Endometrium (tissue), 2 donors: Measurements from ENCODE around the gene DCANP1.
A peak's percentile ranks its signal among the peaks of the same experiment; 100 is the strongest.

ENCODE experiments used
- FAIRE-seq: peaks from 2 replicates; lab custom pipeline; 2012; peaks lifted over from hg19 to GRCh38; lab: Jason Lieb, UNC
- donor health status: control.
- donor health status: control.

Gene DCANP1

GRCh38 chr5:135422419-135422818 is 24.7 kb downstream of the DCANP1 start:
- peak; percentile 90 for FAIRE-seq

DNA sequence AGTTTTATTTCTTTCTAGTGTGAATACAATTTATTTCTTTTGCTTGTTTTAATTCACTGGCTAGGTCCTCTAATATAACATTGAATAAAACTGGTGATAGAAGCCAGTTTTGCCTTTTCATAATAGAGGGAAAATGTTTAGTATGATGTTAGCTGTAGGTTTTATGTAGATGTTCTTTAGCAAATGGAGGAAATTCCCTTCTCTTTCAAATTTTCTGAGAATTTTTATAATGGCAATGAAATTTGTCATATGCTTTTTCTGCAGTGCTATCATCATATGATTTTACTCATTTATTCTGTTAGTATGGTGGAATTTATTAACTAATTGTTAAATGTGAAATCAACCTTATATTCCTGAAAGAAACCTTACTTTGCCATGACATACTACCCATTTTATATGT is 30.1 kb downstream of the DCANP1 start:
- no peak for FAIRE-seq

DNA sequence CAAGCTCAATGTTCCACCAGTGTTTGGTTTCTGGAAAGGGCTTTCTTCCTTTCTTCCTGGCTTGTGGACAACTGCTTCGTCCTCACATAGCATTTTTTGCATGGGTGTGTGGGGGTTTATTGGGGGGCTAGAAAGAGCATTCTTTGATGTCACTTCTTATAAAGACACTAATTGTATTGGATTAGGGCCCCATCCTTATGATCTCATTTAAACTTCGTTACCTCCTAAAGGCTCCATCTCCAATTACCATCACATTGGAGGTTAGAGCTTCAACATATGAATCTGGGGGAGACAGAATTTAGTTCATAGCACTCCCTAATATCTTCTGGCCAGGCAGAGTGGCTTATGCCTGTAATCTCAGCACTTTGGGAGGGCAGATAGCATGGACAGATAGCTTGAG is 42.1 kb downstream of the DCANP1 start:
- FAIRE-seq = no peak

- no peak for FAIRE-seq
Observed at GRCh38 chr5:135402031-135402430, 45.1 kb downstream of the DCANP1 start.

GRCh38 chr5:135400866-135401265 is 46.3 kb downstream of the DCANP1 start:
- FAIRE-seq = no peak

- no peak for FAIRE-seq
Observed at GRCh38 chr5:135399794-135400542, 47.2 kb downstream of the DCANP1 start.

- no peak for FAIRE-seq
Observed at GRCh38 chr5:135398855-135399793, 48.0 kb downstream of the DCANP1 start, which contains the start of gene MACROH2A1. TSS of gene MACROH2A1 (minus strand) at chr5:135399231. CDS start at chr5:135389093, 10,138 bp downstream.

DNA sequence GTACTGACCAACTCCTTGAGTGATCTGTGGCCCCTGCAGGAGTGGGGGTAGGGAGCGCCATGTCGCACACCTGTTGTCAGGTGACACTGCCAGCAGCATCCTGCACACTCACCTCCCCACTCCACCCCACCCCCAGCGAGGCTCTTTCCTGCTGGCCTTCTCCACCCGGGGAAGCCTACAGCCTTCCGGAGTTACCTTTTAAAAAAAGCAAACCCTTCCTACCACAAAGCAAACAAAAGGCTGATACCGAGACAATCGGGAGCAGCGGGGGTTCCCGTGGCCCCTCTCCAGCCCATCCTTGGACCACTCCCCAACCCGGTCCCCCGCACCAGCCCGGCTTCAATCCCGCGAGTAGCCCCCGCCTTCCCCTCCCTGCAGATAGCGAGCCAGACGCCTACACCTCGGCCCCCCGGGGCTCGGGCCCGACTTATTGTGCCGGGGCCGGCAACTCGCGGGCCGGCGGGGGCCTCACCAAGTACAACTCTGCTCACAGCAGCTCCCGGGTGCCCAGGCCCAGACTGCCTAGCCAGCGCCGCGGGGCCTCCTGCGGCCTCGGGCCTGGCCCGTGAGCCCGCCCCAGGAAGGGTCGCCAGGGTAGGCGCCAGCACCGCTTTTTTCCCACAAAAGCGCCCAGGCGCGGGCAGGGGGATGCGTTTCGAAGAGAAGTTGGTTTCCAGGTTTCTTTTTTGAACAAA is 48.8 kb downstream of the DCANP1 start:
- FAIRE-seq = no peak

DNA sequence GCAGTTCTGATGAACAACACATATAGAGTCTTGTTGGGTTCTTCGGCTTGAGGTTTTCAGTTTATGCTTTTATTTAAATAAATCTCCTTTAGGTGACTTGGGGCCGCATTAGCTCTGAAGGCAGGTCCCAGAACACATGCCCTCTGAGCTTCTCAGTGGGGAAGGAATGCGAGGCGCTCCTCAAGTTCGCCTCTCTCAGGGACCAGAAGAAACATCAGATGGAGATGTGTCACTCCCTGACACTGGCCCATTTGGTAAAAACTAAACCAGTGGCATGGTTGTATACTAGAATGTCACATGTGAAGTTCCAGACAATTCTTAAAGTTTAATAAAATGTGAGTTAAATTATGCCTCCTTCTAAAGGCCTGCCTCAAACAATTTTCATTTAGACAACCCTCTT is 50.1 kb downstream of the DCANP1 start:
- FAIRE-seq = no peak

- FAIRE-seq = no peak
Observed at GRCh38 chr5:135396459-135397055, 50.6 kb downstream of the DCANP1 start.

GRCh38 chr5:135395866-135396265 is 51.3 kb downstream of the DCANP1 start:
- FAIRE-seq = no peak

DNA sequence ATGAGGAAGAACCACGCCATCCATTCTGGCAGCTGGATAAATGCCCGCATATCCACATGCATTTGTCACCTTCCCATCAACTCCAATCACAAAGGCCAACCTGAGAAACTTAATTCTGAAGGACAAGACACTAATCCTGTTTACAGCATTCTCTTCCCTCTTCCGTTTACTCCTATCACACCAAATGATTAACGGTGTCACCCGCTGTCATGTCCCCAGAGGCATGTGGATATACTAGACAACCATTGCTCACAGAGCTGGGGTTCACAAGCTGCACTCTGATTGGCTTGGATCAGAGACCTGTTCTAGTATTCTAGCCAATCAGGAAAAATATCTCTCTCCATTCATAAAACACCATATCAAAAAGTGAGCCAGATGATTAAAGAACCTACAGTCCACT is 51.7 kb downstream of the DCANP1 start:
- FAIRE-seq = no peak
